Activated CD8-positive, alpha-beta T cell treated with anti-CD3 and anti-CD28 coated beads, Interleukin-2, amount 10 ng/mL, durations not matched to agents 7 days and 5 days (primary cell): ENCODE data around the gene WNT11. TPM values are rescaled to one million over a fixed set of nuclear protein-coding genes. Genes with fewer than 3 reads are reported as not detected.

Source experiments
- ATAC-seq: fragments of 150-1000 bp; cut with Tn5 transposase; one replicate; pipeline ENCODE4 v1.10.0; 2021; ENCODE audit warnings: moderate library complexity
- CTCF ChIA-PET: fragments of 350-600 bp; sonication (Branson Sonifier 250); formaldehyde crosslinking; loops from one replicate; lab custom pipeline; 2021; ENCODE audit warnings: antibody characterized with exemption; lab: Charles Lee
- POLR2A ChIA-PET: fragments of 350-600 bp; sonication (Branson Sonifier 250); formaldehyde crosslinking; loops from one replicate; lab custom pipeline; 2021; ENCODE audit warnings: antibody characterized with exemption; lab: Charles Lee
- DNase-seq: peaks from one replicate; pipeline ENCODE4 v3.0.0-alpha.2; 2020
- H3K27ac Mint-ChIP-seq: one replicate; pipeline ENCODE4 v1.8.0; 2021; ENCODE audit warnings: mild to moderate bottlenecking, mixed read lengths
- H3K27me3 Mint-ChIP-seq: one replicate; pipeline ENCODE4 v1.8.0; 2021; ENCODE audit warnings: low read depth, mixed read lengths
- H3K36me3 Mint-ChIP-seq: one replicate; pipeline ENCODE4 v1.8.0; 2021; ENCODE audit warnings: low read depth, mixed read lengths
- H3K4me1 Mint-ChIP-seq: one replicate; pipeline ENCODE4 v1.8.0; 2021; ENCODE audit warnings: low read depth, mixed read lengths
- H3K4me3 Mint-ChIP-seq: one replicate; pipeline ENCODE4 v1.8.0; 2021; ENCODE audit warnings: mild to moderate bottlenecking, mixed read lengths
- H3K9me3 Mint-ChIP-seq: one replicate; pipeline ENCODE4 v1.8.0; 2022; ENCODE audit warnings: mixed read lengths; ENCODE audit not compliant: insufficient read depth
- total RNA-seq, 2 experiments: library from RNA; stranded (reverse); gene quantifications; one replicate each; pipeline ENCODE4 v1.2.3, GENCODE V29; 2021

The WNT11 gene
- total RNA-seq, 2 experiments from 2014 or later: 0.26 to 0.83 TPM

DNA sequence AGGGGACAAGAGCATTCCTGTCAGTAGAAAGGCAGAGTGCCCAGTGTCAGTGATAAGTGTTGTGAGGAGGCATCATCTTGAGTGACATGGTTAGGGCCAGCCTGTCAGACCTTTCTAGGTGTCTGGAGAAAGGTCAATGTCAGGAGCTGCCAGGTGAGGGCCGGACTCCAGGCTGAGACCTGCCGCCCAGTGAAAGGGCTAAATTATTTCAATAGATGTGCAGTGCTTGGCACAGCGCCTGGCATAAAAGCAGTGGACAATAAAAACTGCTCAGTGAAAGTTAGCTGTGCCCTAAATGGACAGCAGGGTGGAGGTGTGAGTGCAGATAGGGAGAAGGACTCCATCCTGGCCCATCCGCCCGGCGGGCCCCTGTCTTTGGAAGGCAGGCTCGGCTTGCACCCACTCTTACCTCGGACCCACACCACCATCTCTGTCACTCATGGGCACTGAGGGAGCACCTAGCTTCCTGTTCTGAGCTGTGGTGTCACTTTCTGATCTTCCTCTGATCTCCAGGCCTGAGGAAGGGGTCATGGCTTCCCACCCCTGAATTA is 23.5 kb upstream of the WNT11 start:
- H3K4me3 Mint-ChIP-seq: no peak overlapping the region
- POLR2A ChIA-PET: no interaction called here
- H3K27ac Mint-ChIP-seq: no peak overlapping the region
- no peaks in the 10 kb centered on the region for H3K27me3 Mint-ChIP-seq
- CTCF ChIA-PET: interaction anchor here (3.0 kb wide), 1 partner anchor 21 kb away, joined by 58 read pairs; no protein-coding TSS in a partner anchor
- H3K36me3 Mint-ChIP-seq: no peaks in the 10 kb centered on the region
- no peak for ATAC-seq
- H3K4me1 Mint-ChIP-seq: peaks cover 68% of the 10 kb centered on the region
- no peak for DNase-seq
- H3K9me3 Mint-ChIP-seq: no peaks in the 10 kb centered on the region

DNA sequence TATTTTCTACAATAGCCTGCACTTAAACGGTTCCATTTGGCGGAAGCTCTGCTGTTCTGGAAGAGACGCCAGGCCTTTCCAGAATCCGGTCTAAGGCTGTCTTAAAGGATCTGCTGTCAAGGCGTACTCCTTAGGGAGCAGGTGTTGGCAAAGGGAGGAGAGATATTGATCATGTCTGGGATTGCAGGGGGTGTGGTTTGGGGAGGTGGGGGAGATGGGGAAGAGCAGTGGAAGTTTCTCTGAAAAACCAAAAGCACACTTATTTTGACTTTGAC is 22.5 kb upstream of the WNT11 start:
- ChIA-PET POLR2A (no interaction called here), CTCF (interaction anchor here (2.2 kb wide), 1 partner anchor 21 kb away, joined by 15 read pairs; no protein-coding TSS in a partner anchor)
- no peaks in the 10 kb centered on the region for H3K27me3 Mint-ChIP-seq
- no peaks in the 10 kb centered on the region for H3K9me3 Mint-ChIP-seq
- H3K4me3 Mint-ChIP-seq: no peak overlapping the region
- no peak for ATAC-seq
- H3K4me1 Mint-ChIP-seq: peaks cover 58% of the 10 kb centered on the region
- DNase-seq: no peak
- no peak overlapping the region for H3K27ac Mint-ChIP-seq
- H3K36me3 Mint-ChIP-seq: no peaks in the 10 kb centered on the region

DNA sequence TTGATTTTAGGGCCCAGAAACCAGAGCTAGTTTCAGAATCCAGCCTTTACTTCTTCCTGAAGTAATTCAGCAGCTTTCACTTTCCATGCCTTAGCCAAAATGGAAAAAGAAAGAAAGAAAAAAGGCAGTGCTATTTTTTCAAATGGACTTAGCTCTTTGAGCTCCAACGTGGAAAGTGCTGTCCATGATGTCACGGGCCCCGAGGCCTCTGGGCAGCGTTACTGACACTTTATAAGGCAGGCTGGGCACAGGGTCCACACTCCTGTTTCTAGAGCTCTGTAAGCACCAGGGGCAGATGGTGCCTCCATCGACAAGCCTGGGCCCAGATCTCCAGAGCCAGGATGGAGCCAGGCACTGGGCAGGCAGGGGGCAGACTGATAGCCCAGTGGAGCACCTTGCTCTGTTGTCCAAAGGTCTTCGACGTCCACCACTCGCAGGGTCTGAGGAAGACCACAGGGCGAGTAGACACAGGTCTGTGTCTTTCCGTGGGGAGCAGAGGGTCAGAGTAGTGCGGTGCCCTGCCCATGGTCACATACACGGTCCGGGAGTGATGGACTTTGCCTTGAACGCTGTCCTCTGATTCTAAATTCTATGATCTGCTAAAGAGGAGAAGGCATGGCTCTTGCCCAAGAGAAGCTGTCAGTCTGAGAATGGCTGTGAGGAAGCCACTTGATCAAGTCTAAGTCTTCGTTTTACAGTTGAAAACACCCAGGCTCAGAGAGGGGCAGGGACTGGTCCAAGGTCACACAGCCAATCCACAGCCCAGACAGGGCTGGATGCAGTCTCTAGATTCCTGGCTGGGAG is 22.0 kb upstream of the WNT11 start:
- H3K36me3 Mint-ChIP-seq: no peaks in the 10 kb centered on the region
- CTCF ChIA-PET: interaction anchor here (2.2 kb wide), 1 partner anchor 20 kb away, joined by 15 read pairs; no protein-coding TSS in a partner anchor
- H3K9me3 Mint-ChIP-seq: no peaks in the 10 kb centered on the region
- H3K27me3 Mint-ChIP-seq: no peaks in the 10 kb centered on the region
- POLR2A ChIA-PET: no interaction called here
- no peak overlapping the region for H3K4me3 Mint-ChIP-seq
- no peak for DNase-seq
- no peak overlapping the region for H3K27ac Mint-ChIP-seq
- peaks cover 53% of the 10 kb centered on the region for H3K4me1 Mint-ChIP-seq
- ATAC-seq: no peak

DNA sequence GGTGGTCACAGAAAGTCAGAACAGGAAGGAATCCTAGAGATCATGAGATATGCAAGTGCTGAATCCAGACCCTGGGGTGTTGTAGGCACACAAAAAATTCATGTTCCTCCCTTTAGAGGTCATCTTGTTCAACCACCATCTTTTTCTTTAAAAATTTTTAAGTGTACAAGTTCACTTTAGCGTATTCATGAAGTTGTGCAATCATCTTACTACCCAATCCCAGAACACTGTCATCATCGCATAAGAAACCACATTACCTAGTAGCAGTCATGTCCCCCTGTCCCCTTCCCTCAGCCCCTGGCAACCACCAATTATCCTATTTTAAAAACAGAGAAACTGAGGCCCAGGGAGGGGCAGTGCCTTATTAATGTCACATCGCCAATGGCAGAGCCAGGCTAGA is 20.3 kb upstream of the WNT11 start:
- POLR2A ChIA-PET: no interaction called here
- ATAC-seq: no peak
- CTCF ChIA-PET: interaction anchor here (1.0 to 3.2 kb wide), 2 partner anchors 19 to 93 kb away, joined by 3 to 32 read pairs; partner anchors contain the start of gene WNT11

DNA sequence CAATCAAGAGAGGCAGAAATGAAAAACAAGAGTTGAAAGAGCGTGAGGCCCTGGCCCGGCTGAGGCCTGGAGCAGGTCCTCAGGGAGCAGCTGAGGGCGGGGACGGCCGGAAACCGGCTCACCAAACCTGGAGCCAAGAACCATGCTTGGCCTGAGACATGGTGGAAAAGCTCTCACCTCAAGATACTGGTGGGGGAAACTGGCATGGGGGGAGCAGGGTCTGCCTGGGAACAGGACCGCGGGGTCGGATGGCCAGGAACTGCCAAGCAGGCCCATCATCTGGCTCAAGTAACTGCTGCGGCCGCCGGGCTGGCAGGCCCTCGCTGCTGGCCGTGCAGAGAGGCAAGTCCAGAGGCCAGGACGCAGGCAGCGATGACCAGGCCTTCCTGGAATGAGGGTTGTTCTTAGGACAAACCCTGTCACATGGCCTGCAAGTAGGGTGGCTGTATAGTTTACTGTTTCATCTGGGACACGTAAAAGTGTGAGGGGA is 18.9 kb upstream of the WNT11 start:
- H3K4me3 Mint-ChIP-seq: no peak overlapping the region
- ATAC-seq (no peak), DNase-seq (no peak)
- H3K27me3 Mint-ChIP-seq: peaks cover 12% of the 10 kb centered on the region
- no peaks in the 10 kb centered on the region for H3K36me3 Mint-ChIP-seq
- H3K4me1 Mint-ChIP-seq: peaks cover 22% of the 10 kb centered on the region
- POLR2A ChIA-PET: no interaction called here
- CTCF ChIA-PET: interaction anchor here (3.2 kb wide), 1 partner anchor 17 kb away, joined by 32 read pairs; the partner anchor contains the start of gene WNT11
- H3K9me3 Mint-ChIP-seq: no peaks in the 10 kb centered on the region
- H3K27ac Mint-ChIP-seq: no peak overlapping the region

More for the DNA sequence above, 20.3 kb upstream of the WNT11 start:
- H3K36me3 Mint-ChIP-seq: no peaks in the 10 kb centered on the region
- peaks cover 36% of the 10 kb centered on the region for H3K4me1 Mint-ChIP-seq
- no peaks in the 10 kb centered on the region for H3K9me3 Mint-ChIP-seq
- peaks cover 3% of the 10 kb centered on the region for H3K27me3 Mint-ChIP-seq
- no peak overlapping the region for H3K4me3 Mint-ChIP-seq
- H3K27ac Mint-ChIP-seq: no peak overlapping the region
- DNase-seq: no peak

DNA sequence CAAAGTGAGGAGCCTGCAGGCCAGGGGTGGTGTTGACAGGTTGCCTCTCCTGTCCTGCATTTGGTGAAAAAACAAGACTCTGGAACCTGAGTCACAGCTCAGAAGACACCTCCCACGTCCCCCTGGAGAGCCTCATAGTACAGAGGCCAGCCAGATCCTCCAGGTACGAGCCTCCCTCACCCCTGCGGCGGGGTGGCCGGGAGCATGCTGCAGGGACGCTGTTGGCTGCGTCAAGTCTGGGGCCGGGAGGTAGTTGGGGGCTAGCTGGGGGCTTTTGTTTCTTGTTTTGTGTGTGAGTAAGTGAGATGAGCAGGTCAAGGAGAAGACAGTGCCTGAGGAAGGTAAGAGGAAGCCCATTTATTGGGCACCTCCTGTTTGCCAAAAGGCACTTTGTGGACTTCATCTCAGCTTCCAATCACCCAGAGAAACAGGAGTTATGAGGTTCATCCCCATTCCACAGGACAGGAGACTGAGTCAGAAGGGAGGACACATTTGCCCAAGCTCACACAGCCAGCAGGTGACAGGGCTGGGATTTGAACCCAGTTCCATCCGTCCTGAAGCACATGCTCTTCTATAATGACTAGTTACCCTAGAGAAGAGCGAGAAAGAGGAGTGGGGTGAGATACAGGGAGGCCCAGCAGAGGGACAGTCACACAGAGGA is 18.3 kb upstream of the WNT11 start:
- Mint-ChIP-seq H3K9me3 (no peaks in the 10 kb centered on the region), H3K36me3 (no peaks in the 10 kb centered on the region), H3K4me3 (no peak overlapping the region), H3K27ac (no peak overlapping the region), H3K27me3 (peaks cover 14% of the 10 kb centered on the region), H3K4me1 (peaks cover 16% of the 10 kb centered on the region)
- POLR2A ChIA-PET: no interaction called here
- DNase-seq (no peak), ATAC-seq (no peak)
- CTCF ChIA-PET: interaction anchor here (3.2 kb wide), 1 partner anchor 17 kb away, joined by 32 read pairs; the partner anchor contains the start of gene WNT11

DNA sequence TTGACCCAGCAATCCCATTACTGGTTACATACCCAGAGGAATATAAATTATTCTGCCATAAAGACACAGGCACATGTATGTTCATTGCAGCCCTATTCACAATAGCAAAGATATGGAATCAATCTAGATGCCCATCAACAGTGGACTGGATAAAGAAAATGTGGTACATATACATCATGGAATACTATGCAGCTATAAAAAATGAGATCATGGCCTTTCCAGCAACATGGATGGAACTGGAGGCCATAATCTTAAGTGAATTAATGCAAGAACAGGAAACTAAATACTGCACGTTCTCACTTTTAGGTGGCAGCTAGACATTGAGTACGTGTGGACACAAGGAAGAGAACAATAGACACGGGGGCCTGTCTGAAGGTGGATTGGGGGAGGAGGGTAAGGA is 15.1 kb upstream of the WNT11 start:
- DNase-seq: no peak
- H3K9me3 Mint-ChIP-seq: no peaks in the 10 kb centered on the region
- H3K4me1 Mint-ChIP-seq: peaks cover 1% of the 10 kb centered on the region
- H3K27me3 Mint-ChIP-seq: peaks cover 18% of the 10 kb centered on the region
- H3K4me3 Mint-ChIP-seq: no peak overlapping the region
- no peak for ATAC-seq
- ChIA-PET CTCF (interaction anchor here (1.8 kb wide), 1 partner anchor 13 kb away, joined by 4 read pairs; no protein-coding TSS in a partner anchor), POLR2A (no interaction called here)
- H3K27ac Mint-ChIP-seq: no peak overlapping the region
- no peaks in the 10 kb centered on the region for H3K36me3 Mint-ChIP-seq

DNA sequence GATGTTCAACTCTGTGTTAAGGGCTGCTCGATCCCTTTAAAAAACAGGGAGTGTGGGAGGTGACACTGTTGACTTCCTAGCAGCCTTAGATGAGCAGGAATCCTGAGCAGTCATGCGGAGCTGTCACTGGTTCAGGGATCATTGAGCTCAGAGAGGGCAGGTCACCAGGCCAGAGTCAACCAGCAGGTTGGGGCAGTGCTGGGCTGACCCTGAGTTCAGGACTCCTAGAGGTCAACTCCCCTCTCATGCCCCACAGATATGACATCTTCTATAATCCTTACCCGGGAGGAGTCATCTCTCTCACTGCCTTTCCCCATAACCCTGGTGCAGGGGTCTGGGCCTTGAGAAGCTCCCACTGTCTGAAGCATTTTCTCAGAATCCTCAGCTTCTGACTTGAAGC is 12.9 kb upstream of the WNT11 start:
- Mint-ChIP-seq H3K27ac (no peak overlapping the region), H3K9me3 (no peaks in the 10 kb centered on the region), H3K4me3 (no peak overlapping the region), H3K4me1 (no peaks in the 10 kb centered on the region), H3K27me3 (peaks cover 18% of the 10 kb centered on the region), H3K36me3 (no peaks in the 10 kb centered on the region)
- DNase-seq: no peak
- CTCF ChIA-PET: interaction anchor here (0.7 to 4.9 kb wide), 2 partner anchors 11 to 100 kb away, joined by 3 to 34 read pairs; no protein-coding TSS in a partner anchor
- POLR2A ChIA-PET: no interaction called here
- ATAC-seq: no peak

DNA sequence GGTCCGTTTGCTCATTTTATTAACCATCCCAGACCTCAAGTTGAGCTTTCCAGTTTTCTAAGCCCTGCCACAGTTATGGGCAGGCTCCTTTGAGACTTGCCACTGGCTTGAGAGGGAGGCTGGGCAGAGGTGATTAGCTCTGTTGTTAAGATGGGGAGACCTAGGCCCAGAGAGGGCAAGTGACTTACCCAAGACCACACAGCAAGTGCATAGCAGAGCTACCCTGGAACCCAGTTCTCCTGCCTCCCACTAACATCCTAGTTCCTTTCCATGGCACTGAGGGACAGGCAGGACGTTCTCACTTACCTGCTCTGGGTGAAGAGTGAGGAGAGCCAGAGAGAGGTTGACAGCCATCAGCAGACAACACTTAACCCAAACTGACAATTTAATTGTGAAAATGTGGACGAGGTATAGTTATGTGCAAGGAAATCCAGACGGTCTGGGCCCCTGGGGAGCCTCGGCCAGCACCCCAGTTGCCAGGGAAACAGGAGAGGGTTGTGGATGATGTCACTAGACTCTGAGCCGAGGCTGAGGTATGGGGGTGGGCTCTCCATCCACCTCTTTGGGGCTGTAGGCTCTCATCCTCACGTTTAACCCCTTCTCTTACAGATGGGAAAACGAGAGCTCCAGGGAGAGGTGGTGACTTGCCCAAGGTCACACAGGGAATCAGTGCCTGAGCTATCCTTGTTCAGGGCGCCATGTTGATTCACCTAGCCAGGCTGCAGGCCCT is 12.3 kb upstream of the WNT11 start:
- no peaks in the 10 kb centered on the region for H3K36me3 Mint-ChIP-seq
- no peaks in the 10 kb centered on the region for H3K4me1 Mint-ChIP-seq
- DNase-seq: no peak
- H3K4me3 Mint-ChIP-seq: no peak overlapping the region
- peaks cover 20% of the 10 kb centered on the region for H3K27me3 Mint-ChIP-seq
- no peak for ATAC-seq
- ChIA-PET POLR2A (interaction anchor here (0.9 kb wide), 1 partner anchor 10 kb away, joined by 3 read pairs; no protein-coding TSS in a partner anchor), CTCF (interaction anchor here (0.7 to 4.9 kb wide), 3 partner anchors 10 to 100 kb away, joined by 3 to 34 read pairs (median 4); no protein-coding TSS in a partner anchor)
- H3K9me3 Mint-ChIP-seq: no peaks in the 10 kb centered on the region
- H3K27ac Mint-ChIP-seq: no peak overlapping the region

DNA sequence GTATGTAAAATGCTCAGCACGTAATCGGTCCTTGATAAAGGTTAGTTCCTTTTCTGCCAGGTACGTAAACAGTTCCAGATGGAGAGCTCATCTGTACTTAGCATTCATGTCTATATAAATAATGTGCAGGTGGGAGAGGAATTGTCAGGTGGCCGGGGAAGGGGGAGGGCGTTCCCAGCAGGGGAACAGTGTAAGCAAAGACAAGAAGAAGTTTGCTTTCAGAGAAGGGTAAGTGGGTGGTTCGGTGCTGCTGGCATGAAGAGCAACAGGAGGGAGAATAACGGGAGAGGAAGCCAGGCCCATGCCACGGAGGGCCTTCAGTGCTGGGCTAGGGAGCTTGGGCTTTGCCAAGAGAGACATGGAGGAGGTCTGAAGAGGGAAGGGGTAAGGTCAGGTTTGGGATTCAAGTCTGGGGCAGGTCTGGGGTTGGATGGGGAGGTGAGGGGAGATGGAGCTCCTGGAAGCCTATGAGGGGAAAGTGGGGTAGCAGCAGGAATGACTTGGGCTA is 11.4 kb upstream of the WNT11 start:
- H3K27me3 Mint-ChIP-seq: peaks cover 26% of the 10 kb centered on the region
- POLR2A ChIA-PET: no interaction called here
- H3K4me1 Mint-ChIP-seq: no peaks in the 10 kb centered on the region
- no peak overlapping the region for H3K27ac Mint-ChIP-seq
- H3K4me3 Mint-ChIP-seq: no peak overlapping the region
- H3K9me3 Mint-ChIP-seq: no peaks in the 10 kb centered on the region
- no peaks in the 10 kb centered on the region for H3K36me3 Mint-ChIP-seq
- CTCF ChIA-PET: interaction anchor here (1.9 to 4.9 kb wide), 2 partner anchors 9 to 65 kb away, joined by 4 to 34 read pairs; no protein-coding TSS in a partner anchor
- no peak for ATAC-seq
- no peak for DNase-seq
